Measurements from ENCODE around the gene PLAU.

Gene PLAU

GRCh38 chr10:73878365-73878764 is 32.6 kb upstream of the PLAU start:
- TF ChIP-seq MAX (IDR thresholded peaks at IDR 0.05) (no peak), USF1 (IDR thresholded peaks at IDR 0.05) (no peak), CEBPB (IDR thresholded peaks at IDR 0.05) (no peak)

- TF ChIP-seq RAD21 (IDR thresholded peaks at IDR 0.05; ENCODE audit: low read depth) (peak; percentile 87), USF1 (IDR thresholded peaks at IDR 0.05) (no peak), NFIC (IDR thresholded peaks at IDR 0.05) (no peak), YY1 (IDR thresholded peaks at IDR 0.05; ENCODE audit: low read depth) (0 out of 2 replicates have a peak, but pooled peaks have one; percentile 27), TEAD4 (IDR thresholded peaks at IDR 0.05) (peak; percentile 43; the same call in 1 of the 2 replicates), TCF12 (IDR thresholded peaks at IDR 0.05; ENCODE audit: low read depth) (0 out of 2 replicates have a peak, but pooled peaks have one; percentile 14), MAX (IDR thresholded peaks at IDR 0.05) (peak; percentile 85), CREB1 (IDR thresholded peaks at IDR 0.05; ENCODE audit: low read depth) (peak; percentile 68), EP300 (IDR thresholded peaks at IDR 0.05; ENCODE audit: borderline replicate concordance) (no peak)
Observed at GRCh38 chr10:73879296-73880173, 31.4 kb upstream of the PLAU start.

GRCh38 chr10:73881221-73881919 is 29.6 kb upstream of the PLAU start:
- TF ChIP-seq TAF1 (IDR thresholded peaks at IDR 0.05; ENCODE audit: low read depth) (no peak), FOXM1 (IDR thresholded peaks at IDR 0.05; ENCODE audit: borderline replicate concordance, low read depth) (no peak), EGR1 (IDR thresholded peaks at IDR 0.05) (no peak), MAX (IDR thresholded peaks at IDR 0.05) (no peak), TCF12 (IDR thresholded peaks at IDR 0.05; ENCODE audit: low read depth) (no peak)

GRCh38 chr10:73884017-73884416 is 26.9 kb upstream of the PLAU start:
- no peak for TF ChIP-seq EP300 (IDR thresholded peaks at IDR 0.05; ENCODE audit: borderline replicate concordance)
- no peak for TF ChIP-seq TCF12 (IDR thresholded peaks at IDR 0.05; ENCODE audit: low read depth)
- TF ChIP-seq FOXM1 (IDR thresholded peaks at IDR 0.05; ENCODE audit: borderline replicate concordance, low read depth): no peak
- no peak for TF ChIP-seq RAD21 (IDR thresholded peaks at IDR 0.05; ENCODE audit: low read depth)

- TF ChIP-seq YY1 (IDR thresholded peaks at IDR 0.05; ENCODE audit: low read depth) (peak; percentile 40), TAF1 (IDR thresholded peaks at IDR 0.05; ENCODE audit: low read depth) (peak; percentile 43; the same call in 1 of the 2 replicates), USF1 (IDR thresholded peaks at IDR 0.05) (no peak), ZBTB7A (IDR thresholded peaks at IDR 0.05; ENCODE audit: low read depth) (no peak), TCF12 (IDR thresholded peaks at IDR 0.05; ENCODE audit: low read depth) (peak; percentile 27; the same call in 1 of the 2 replicates), RAD21 (IDR thresholded peaks at IDR 0.05; ENCODE audit: low read depth) (peak; percentile 100), FOXM1 (IDR thresholded peaks at IDR 0.05; ENCODE audit: borderline replicate concordance, low read depth) (peak; percentile 24; the same call in 1 of the 2 replicates)
Observed at GRCh38 chr10:73886085-73886529, 24.8 kb upstream of the PLAU start.

- TF ChIP-seq ZBTB7A (IDR thresholded peaks at IDR 0.05; ENCODE audit: low read depth) (no peak), TAF1 (IDR thresholded peaks at IDR 0.05; ENCODE audit: low read depth) (no peak), USF1 (IDR thresholded peaks at IDR 0.05) (no peak), EGR1 (IDR thresholded peaks at IDR 0.05) (no peak), TCF12 (IDR thresholded peaks at IDR 0.05; ENCODE audit: low read depth) (no peak), EP300 (IDR thresholded peaks at IDR 0.05; ENCODE audit: borderline replicate concordance) (no peak), CEBPB (IDR thresholded peaks at IDR 0.05) (no peak), FOXM1 (IDR thresholded peaks at IDR 0.05; ENCODE audit: borderline replicate concordance, low read depth) (no peak), YY1 (IDR thresholded peaks at IDR 0.05; ENCODE audit: low read depth) (no peak), TEAD4 (IDR thresholded peaks at IDR 0.05) (no peak), RAD21 (IDR thresholded peaks at IDR 0.05; ENCODE audit: low read depth) (no peak), CREB1 (IDR thresholded peaks at IDR 0.05; ENCODE audit: low read depth) (no peak), MAX (IDR thresholded peaks at IDR 0.05) (no peak), NFIC (IDR thresholded peaks at IDR 0.05) (no peak), REST (IDR thresholded peaks at IDR 0.05; ENCODE audit: low read depth) (no peak)
Observed at GRCh38 chr10:73886661-73887293, 24.2 kb upstream of the PLAU start.

Data from Ishikawa (cell line).